ENCODE data around the gene ADI1.

Gene ADI1

GRCh38 chr2:3545788-3546478, 26.6 kb upstream of the ADI1 start:
- H3K27me3 ChIP-seq (ENCODE audit: insufficient read depth, low read depth), result no peaks in the 10 kb centered on the region
- H3K9ac ChIP-seq, result no peak overlapping the region
- no peak overlapping the region for H3K4me2 ChIP-seq
- no peaks in the 10 kb centered on the region for H3K4me1 ChIP-seq (ENCODE audit: low read depth, poor library complexity, severe bottlenecking)
- TF ChIP-seq CTCF (conservative IDR thresholded peaks at IDR 0.05; ENCODE audit: low read depth, low read length), result no peak
- no peak overlapping the region for H3K4me3 ChIP-seq (IDR thresholded peaks at IDR 0.05; ENCODE audit: insufficient read depth, low read depth, low read length)
- H2AFZ ChIP-seq (ENCODE audit: low read depth), result no peak overlapping the region
- H4K20me1 ChIP-seq (ENCODE audit: insufficient read depth), result no peaks in the 10 kb centered on the region
- peaks cover 29% of the 10 kb centered on the region; the same call in 1 of the 2 replicates for H3K36me3 ChIP-seq (ENCODE audit: insufficient read depth)
- no peak overlapping the region for H3K27ac ChIP-seq
- no peaks in the 10 kb centered on the region for H3K79me2 ChIP-seq (ENCODE audit: insufficient read depth, low read depth)

GRCh38 chr2:3543023-3543683, 23.8 kb upstream of the ADI1 start:
- Histone ChIP-seq H3K4me2 (no peak overlapping the region), H3K4me3 (IDR thresholded peaks at IDR 0.05; ENCODE audit: insufficient read depth, low read depth, low read length) (no peak overlapping the region), H3K27ac (no peak overlapping the region), H4K20me1 (ENCODE audit: insufficient read depth) (no peaks in the 10 kb centered on the region), H2AFZ (ENCODE audit: low read depth) (no peak overlapping the region), H3K79me2 (ENCODE audit: insufficient read depth, low read depth) (no peaks in the 10 kb centered on the region), H3K9ac (no peak overlapping the region), H3K27me3 (ENCODE audit: insufficient read depth, low read depth) (no peaks in the 10 kb centered on the region), H3K36me3 (ENCODE audit: insufficient read depth) (peaks cover 24% of the 10 kb centered on the region; the same call in 1 of the 2 replicates), H3K4me1 (ENCODE audit: low read depth, poor library complexity, severe bottlenecking) (no peaks in the 10 kb centered on the region)
- TF ChIP-seq CTCF (conservative IDR thresholded peaks at IDR 0.05; ENCODE audit: low read depth, low read length), result no peak

GRCh38 chr2:3542107-3542506, 22.8 kb upstream of the ADI1 start:
- Histone ChIP-seq H3K79me2 (ENCODE audit: insufficient read depth, low read depth) (no peaks in the 10 kb centered on the region), H3K4me2 (no peak overlapping the region), H3K9ac (no peak overlapping the region), H3K27ac (no peak overlapping the region), H3K27me3 (ENCODE audit: insufficient read depth, low read depth) (no peaks in the 10 kb centered on the region), H3K4me1 (ENCODE audit: low read depth, poor library complexity, severe bottlenecking) (no peaks in the 10 kb centered on the region), H3K36me3 (ENCODE audit: insufficient read depth) (peaks cover 24% of the 10 kb centered on the region; the same call in 1 of the 2 replicates), H4K20me1 (ENCODE audit: insufficient read depth) (no peaks in the 10 kb centered on the region), H3K4me3 (IDR thresholded peaks at IDR 0.05; ENCODE audit: insufficient read depth, low read depth, low read length) (no peak overlapping the region), H2AFZ (ENCODE audit: low read depth) (no peak overlapping the region)
- TF ChIP-seq CTCF (conservative IDR thresholded peaks at IDR 0.05; ENCODE audit: low read depth, low read length), result no peak

GRCh38 chr2:3539836-3540235, 20.5 kb upstream of the ADI1 start:
- Histone ChIP-seq H3K36me3 (ENCODE audit: insufficient read depth) (peaks cover 17% of the 10 kb centered on the region; the same call in 1 of the 2 replicates), H3K4me2 (no peak overlapping the region), H4K20me1 (ENCODE audit: insufficient read depth) (no peaks in the 10 kb centered on the region), H3K27me3 (ENCODE audit: insufficient read depth, low read depth) (no peaks in the 10 kb centered on the region), H3K79me2 (ENCODE audit: insufficient read depth, low read depth) (no peaks in the 10 kb centered on the region), H3K4me1 (ENCODE audit: low read depth, poor library complexity, severe bottlenecking) (no peaks in the 10 kb centered on the region), H3K27ac (no peak overlapping the region), H3K4me3 (IDR thresholded peaks at IDR 0.05; ENCODE audit: insufficient read depth, low read depth, low read length) (no peak overlapping the region), H3K9ac (no peak overlapping the region), H2AFZ (ENCODE audit: low read depth) (no peak overlapping the region)
- TF ChIP-seq CTCF (conservative IDR thresholded peaks at IDR 0.05; ENCODE audit: low read depth, low read length), result no peak

All from KMS-11 (cell line).